NCI-H1694 (cell line): Measurements from ENCODE around the gene TCTA.

Experiments
- DNase-seq: peaks from one replicate; lab custom pipeline; 2025; lab: John Stamatoyannopoulos, UW

The TCTA gene

DNA sequence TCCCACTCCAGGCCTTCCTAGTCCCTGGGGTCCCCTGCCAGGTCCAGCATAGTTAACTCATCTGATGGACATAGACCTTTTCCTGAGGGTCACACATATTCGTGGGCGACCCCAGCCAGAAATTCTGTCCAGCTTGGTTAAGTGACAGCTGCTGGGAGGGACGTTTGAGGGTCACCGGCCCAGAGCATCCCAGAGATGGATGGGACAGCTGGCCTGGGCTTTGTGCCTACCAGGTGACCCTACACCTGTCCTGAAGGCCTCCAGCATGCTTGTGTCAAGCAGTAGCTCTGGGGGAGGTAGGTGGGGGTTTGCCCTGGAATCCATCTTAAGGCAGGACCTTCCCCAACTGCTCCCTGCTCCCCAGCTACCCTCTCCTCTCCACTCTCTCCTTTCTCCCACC lies 48.7 kb downstream of the TCTA start:
- no peak for DNase-seq

- DNase-seq = no peak
Observed at GRCh38 chr3:49461443-49462171, 49.4 kb downstream of the TCTA start.

GRCh38 chr3:49462222-49462621 lies 50.0 kb downstream of the TCTA start:
- no peak for DNase-seq

DNA sequence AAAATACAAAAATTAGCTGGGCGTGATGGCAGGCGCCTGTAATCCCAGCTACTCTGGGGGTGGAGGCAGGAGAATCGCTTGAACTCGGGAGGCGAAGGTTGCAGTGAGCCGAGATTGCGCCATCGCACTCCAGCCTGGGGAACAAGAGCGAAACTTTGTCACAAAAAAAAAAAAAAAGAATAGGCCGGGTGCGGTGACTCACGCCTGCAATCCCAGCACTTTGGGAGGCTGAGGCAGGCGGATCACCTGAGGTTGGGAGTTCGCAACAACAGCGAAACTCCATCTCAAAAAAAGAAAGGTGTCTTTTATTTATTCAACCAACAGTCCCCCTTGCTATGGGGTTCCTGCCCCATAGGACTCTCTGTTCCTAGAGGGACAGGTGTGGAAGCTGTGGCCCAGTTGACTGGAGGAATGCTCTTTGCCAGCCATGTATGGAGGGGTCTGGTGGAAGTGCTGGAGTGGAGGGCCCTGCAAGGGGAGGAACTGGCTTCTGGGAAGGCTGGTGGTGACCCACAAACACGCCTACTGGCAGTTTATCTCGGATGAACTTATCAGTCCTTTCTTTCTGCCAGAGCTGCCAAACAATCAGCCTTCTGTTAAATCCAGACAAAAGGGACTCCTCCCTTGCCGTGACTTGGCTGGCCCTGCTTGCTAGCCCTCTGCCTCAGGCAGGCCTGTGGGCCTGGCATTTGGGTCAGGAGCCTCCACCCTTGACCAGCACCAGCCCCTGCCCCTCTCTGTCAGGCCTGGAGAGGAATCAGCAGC lies 53.2 kb downstream of the TCTA start:
- DNase-seq = no peak
